ENCODE data around the gene CDR2. TPM values are rescaled to one million over a fixed set of nuclear protein-coding genes. Genes with fewer than 3 reads are reported as not detected.
A peak's percentile ranks its signal among the peaks of the same experiment; 100 is the strongest.

Gene CDR2
- total RNA-seq (28.8 and 30.9 TPM in 2 replicates), polyA plus RNA-seq (22.9 and 26.7 TPM in 2 replicates)

GRCh38 chr16:22374311-22375116 is at the start of gene CDR2:
TSS of gene CDR2 (minus strand) at chr16:22374619. CDS start at chr16:22374309, 310 bp downstream.
- peak within 1 kb of the TSS; percentile 75 for H3K4me3 ChIP-seq
- no peak for TF ChIP-seq EZH2phosphoT487 (IDR thresholded peaks at IDR 0.05; ENCODE audit: low read depth, severe bottlenecking, unreplicated experiment)
- no peak for TF ChIP-seq EZH2 (IDR thresholded peaks at IDR 0.05; ENCODE audit: borderline replicate concordance)
- peak within 1 kb of the TSS; percentile 88 for H3K4me2 ChIP-seq
- H3K27me3 ChIP-seq, result no peaks in the 10 kb centered on the region
- DNase-seq (ENCODE audit: low spot score), result peak; percentile 99
- peak within 1 kb of the TSS; percentile 85 for H3K27ac ChIP-seq
- peak within 1 kb of the TSS; percentile 67 for H2AFZ ChIP-seq
- H3K9me2 ChIP-seq (replicated peaks; ENCODE audit: insufficient read depth), result no peaks in the 10 kb centered on the region
- under 1% methylated on average over 89 of the region's 96 CpGs for WGBS (ENCODE audit: low lambda C conversion rate, missing lambda C conversion rate)
- H3K79me2 ChIP-seq, result peaks cover 42% of the 10 kb centered on the region
- H4K20me1 ChIP-seq (ENCODE audit: insufficient read depth, poor library complexity, severe bottlenecking), result peaks cover 8% of the 10 kb centered on the region
- H3K4me1 ChIP-seq (ENCODE audit: insufficient read depth), result peaks cover 35% of the 10 kb centered on the region
- no peaks in the 10 kb centered on the region for H3K36me3 ChIP-seq (replicated peaks; ENCODE audit: insufficient read depth, low read depth)
- no peaks in the 10 kb centered on the region for H3K9me3 ChIP-seq (ENCODE audit: low read depth)

- TF ChIP-seq, protein P1, sequence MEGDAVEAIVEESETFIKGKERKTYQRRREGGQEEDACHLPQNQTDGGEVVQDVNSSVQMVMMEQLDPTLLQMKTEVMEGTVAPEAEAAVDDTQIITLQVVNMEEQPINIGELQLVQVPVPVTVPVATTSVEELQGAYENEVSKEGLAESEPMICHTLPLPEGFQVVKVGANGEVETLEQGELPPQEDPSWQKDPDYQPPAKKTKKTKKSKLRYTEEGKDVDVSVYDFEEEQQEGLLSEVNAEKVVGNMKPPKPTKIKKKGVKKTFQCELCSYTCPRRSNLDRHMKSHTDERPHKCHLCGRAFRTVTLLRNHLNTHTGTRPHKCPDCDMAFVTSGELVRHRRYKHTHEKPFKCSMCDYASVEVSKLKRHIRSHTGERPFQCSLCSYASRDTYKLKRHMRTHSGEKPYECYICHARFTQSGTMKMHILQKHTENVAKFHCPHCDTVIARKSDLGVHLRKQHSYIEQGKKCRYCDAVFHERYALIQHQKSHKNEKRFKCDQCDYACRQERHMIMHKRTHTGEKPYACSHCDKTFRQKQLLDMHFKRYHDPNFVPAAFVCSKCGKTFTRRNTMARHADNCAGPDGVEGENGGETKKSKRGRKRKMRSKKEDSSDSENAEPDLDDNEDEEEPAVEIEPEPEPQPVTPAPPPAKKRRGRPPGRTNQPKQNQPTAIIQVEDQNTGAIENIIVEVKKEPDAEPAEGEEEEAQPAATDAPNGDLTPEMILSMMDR (IDR thresholded peaks at IDR 0.05; ENCODE audit: poor library complexity), result no peak
- TF ChIP-seq EZH2phosphoT487 (IDR thresholded peaks at IDR 0.05; ENCODE audit: low read depth, severe bottlenecking, unreplicated experiment) (no peak), EZH2 (IDR thresholded peaks at IDR 0.05; ENCODE audit: borderline replicate concordance) (no peak)
- Histone ChIP-seq H3K27ac (no peak overlapping the region), H3K27me3 (no peaks in the 10 kb centered on the region), H3K4me3 (no peak overlapping the region), H3K79me2 (no peaks in the 10 kb centered on the region), H3K36me3 (replicated peaks; ENCODE audit: insufficient read depth, low read depth) (no peaks in the 10 kb centered on the region), H3K4me1 (ENCODE audit: insufficient read depth) (no peaks in the 10 kb centered on the region), H3K4me2 (no peak overlapping the region), H3K9me2 (replicated peaks; ENCODE audit: insufficient read depth) (no peaks in the 10 kb centered on the region), H4K20me1 (ENCODE audit: insufficient read depth, poor library complexity, severe bottlenecking) (no peaks in the 10 kb centered on the region), H3K9me3 (ENCODE audit: low read depth) (no peaks in the 10 kb centered on the region), H2AFZ (no peak overlapping the region)
- DNase-seq (ENCODE audit: low spot score), result no peak
- 98% methylated on average over 12 of the region's 12 CpGs for WGBS (ENCODE audit: low lambda C conversion rate, missing lambda C conversion rate)
Measured at GRCh38 chr16:22423716-22424115, 49.3 kb upstream of the CDR2 start.

DNA sequence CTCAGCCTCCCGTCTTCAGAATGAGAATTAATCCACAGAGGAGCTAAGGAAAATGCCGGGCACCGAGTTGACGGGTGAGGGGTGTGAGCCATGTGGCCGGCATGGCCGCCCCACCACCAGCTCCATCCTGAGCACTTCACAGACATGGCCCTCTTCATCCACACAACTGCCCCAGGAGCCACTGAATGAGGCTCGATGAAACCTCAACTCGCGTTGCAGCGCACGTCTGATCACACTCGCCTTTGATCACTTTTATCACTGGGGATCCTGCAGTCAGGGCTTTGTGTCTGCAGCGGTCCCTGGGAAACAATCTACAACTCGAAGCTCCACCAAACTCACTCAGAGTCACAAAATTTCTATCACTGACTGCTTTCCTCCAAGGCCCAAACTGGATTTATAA is 46.7 kb upstream of the CDR2 start:
- no peak overlapping the region for H3K4me2 ChIP-seq
- TF ChIP-seq EZH2 (IDR thresholded peaks at IDR 0.05; ENCODE audit: borderline replicate concordance), result no peak
- TF ChIP-seq, protein P1 (IDR thresholded peaks at IDR 0.05; ENCODE audit: poor library complexity), result no peak
- TF ChIP-seq EZH2phosphoT487 (IDR thresholded peaks at IDR 0.05; ENCODE audit: low read depth, severe bottlenecking, unreplicated experiment), result no peak
- no peaks in the 10 kb centered on the region for H4K20me1 ChIP-seq (ENCODE audit: insufficient read depth, poor library complexity, severe bottlenecking)
- no peaks in the 10 kb centered on the region for H3K9me3 ChIP-seq (ENCODE audit: low read depth)
- H3K4me1 ChIP-seq (ENCODE audit: insufficient read depth), result no peaks in the 10 kb centered on the region
- 94% methylated on average over 14 of the region's 14 CpGs for WGBS (ENCODE audit: low lambda C conversion rate, missing lambda C conversion rate)
- no peak overlapping the region for H3K4me3 ChIP-seq
- DNase-seq (ENCODE audit: low spot score), result no peak
- no peak overlapping the region for H3K27ac ChIP-seq
- H2AFZ ChIP-seq, result no peak overlapping the region
- H3K27me3 ChIP-seq, result no peaks in the 10 kb centered on the region
- H3K36me3 ChIP-seq (replicated peaks; ENCODE audit: insufficient read depth, low read depth), result no peaks in the 10 kb centered on the region
- H3K9me2 ChIP-seq (replicated peaks; ENCODE audit: insufficient read depth), result no peaks in the 10 kb centered on the region
- no peaks in the 10 kb centered on the region for H3K79me2 ChIP-seq

DNA sequence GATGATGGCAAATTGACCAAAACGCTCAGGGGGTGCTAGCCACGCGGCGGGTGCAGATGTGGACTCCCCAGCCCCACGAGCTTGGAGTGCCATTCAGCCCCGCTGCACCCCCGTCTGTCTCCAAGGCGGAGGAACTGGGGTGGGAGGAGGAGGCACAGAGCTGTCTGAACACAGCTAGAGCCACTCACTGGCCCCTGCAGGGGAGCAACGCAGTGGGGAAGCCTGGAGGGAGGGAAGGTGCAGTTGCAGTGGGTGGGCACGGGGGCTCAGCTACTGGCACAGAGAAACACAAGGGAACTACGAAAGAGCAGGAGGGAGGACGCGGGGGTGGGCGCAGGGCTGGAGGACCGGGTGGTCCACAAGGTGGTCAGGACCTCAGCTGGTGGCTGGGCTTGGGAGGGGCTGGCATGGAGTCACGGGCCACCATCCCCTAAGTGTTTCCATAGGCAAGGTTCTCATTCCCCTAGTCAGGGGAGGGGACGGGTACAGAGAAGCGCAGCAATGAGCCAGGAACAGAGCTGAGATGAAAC is 46.3 kb upstream of the CDR2 start:
- Histone ChIP-seq H3K27ac (no peak overlapping the region), H3K79me2 (no peaks in the 10 kb centered on the region), H4K20me1 (ENCODE audit: insufficient read depth, poor library complexity, severe bottlenecking) (no peaks in the 10 kb centered on the region), H2AFZ (no peak overlapping the region), H3K9me3 (ENCODE audit: low read depth) (no peaks in the 10 kb centered on the region), H3K36me3 (replicated peaks; ENCODE audit: insufficient read depth, low read depth) (no peaks in the 10 kb centered on the region), H3K4me3 (no peak overlapping the region), H3K9me2 (replicated peaks; ENCODE audit: insufficient read depth) (no peaks in the 10 kb centered on the region), H3K4me1 (ENCODE audit: insufficient read depth) (no peaks in the 10 kb centered on the region), H3K4me2 (no peak overlapping the region), H3K27me3 (no peaks in the 10 kb centered on the region)
- no peak for DNase-seq (ENCODE audit: low spot score)
- WGBS (ENCODE audit: low lambda C conversion rate, missing lambda C conversion rate), result 98% methylated on average over 13 of the region's 18 CpGs
- TF ChIP-seq, protein P1 (IDR thresholded peaks at IDR 0.05; ENCODE audit: poor library complexity), result no peak
- no peak for TF ChIP-seq EZH2phosphoT487 (IDR thresholded peaks at IDR 0.05; ENCODE audit: low read depth, severe bottlenecking, unreplicated experiment)
- TF ChIP-seq EZH2 (IDR thresholded peaks at IDR 0.05; ENCODE audit: borderline replicate concordance), result no peak
